PC-9 (cell line): Measurements from ENCODE around the gene B4GALT7.

ENCODE experiments used
- CTCF ChIP-seq: fragments of 200-600 bp; sonication (generic); conservative IDR thresholded peaks from 2 replicates; pipeline ENCODE4 v1.6.1; 2017; ENCODE audit warnings: mixed run types, antibody characterized with exemption, mild to moderate bottlenecking, moderate library complexity
- EZH2 ChIP-seq: fragments of 200-600 bp; sonication (generic); IDR thresholded peaks from 2 replicates; pipeline ENCODE4 v1.8.0; 2017; ENCODE audit warnings: antibody characterized with exemption, low read depth

DNA sequence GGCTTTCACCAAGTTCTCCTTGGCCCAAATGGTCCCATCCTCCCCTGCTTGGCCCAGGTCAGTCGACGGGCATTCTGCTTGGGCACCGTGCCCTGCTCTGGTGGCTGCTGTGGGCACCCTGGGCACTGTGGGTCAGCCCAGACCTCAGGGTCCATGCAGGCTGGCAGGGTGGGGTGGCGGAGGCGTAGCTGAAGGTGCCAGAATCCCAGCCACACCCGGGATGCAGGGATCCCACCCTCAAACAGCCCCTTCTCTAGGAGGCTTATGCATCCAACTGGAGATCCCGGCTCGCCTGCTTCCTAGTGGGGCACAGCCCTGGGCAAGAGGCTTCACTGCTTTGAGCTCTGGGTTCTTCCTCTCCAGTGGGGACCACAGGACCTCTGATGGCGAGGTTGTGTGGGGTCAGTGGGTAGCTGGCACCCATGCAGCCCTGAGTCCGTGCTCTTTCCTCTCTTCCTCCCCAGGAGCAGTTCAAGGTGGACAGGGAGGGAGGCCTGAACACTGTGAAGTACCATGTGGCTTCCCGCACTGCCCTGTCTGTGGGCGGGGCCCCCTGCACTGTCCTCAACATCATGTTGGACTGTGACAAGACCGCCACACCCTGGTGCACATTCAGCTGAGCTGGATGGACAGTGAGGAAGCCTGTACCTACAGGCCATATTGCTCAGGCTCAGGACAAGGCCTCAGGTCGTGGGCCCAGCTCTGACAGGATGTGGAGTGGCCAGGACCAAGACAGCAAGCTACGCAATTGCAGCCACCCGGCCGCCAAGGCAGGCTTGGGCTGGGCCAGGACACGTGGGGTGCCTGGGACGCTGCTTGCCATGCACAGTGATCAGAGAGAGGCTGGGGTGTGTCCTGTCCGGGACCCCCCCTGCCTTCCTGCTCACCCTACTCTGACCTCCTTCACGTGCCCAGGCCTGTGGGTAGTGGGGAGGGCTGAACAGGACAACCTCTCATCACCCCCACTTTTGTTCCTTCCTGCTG is 9.4 kb downstream of the B4GALT7 start:
- no peak for TF ChIP-seq EZH2
- TF ChIP-seq CTCF, result no peak
